Aorta (tissue), 5 donors: ENCODE data around the gene FAM170B. TPM values are rescaled to one million over a fixed set of nuclear protein-coding genes. Genes with fewer than 3 reads are reported as not detected.

Experiments
- ATAC-seq: fragments of 200-7000 bp; cut with Tn5 transposase; one replicate; pipeline ENCODE4 v1.9.1; 2022; ENCODE audit warnings: moderate library complexity; ENCODE audit not compliant: low FRiP score
- DNase-seq, 2 donors: peaks; one replicate each; pipeline ENCODE4 v3.0.0-alpha.2; 2020
- H3K27ac ChIP-seq, 2 donors: one replicate each; pipeline ENCODE4 v1.5.1; 2013; ENCODE audit warnings: low read length in 2 of 2, mild to moderate bottlenecking in 2 of 2, moderate library complexity in 2 of 2, control low read depth in 1 of 2, inconsistent platforms in 1 of 2, low read depth in 1 of 2
- H3K27me3 ChIP-seq, 2 donors: one replicate each; pipeline ENCODE4 v1.6.1; 2013; ENCODE audit warnings: control low read depth in 1 of 2, low read length in 1 of 2, mild to moderate bottlenecking in 1 of 2, moderate library complexity in 1 of 2; ENCODE audit not compliant: insufficient read depth in 2 of 2, control insufficient read depth in 1 of 2
- H3K36me3 ChIP-seq, 2 donors: one replicate each; pipeline ENCODE4 v1.6.1; 2013; ENCODE audit warnings: control low read depth in 1 of 2, low read length in 1 of 2, mild to moderate bottlenecking in 1 of 2; ENCODE audit not compliant: insufficient read depth in 2 of 2, control insufficient read depth in 1 of 2
- H3K4me1 ChIP-seq, 2 donors: one replicate each; pipeline ENCODE4 v1.6.1; 2013; ENCODE audit warnings: low read length in 2 of 2, control low read depth in 1 of 2, mild to moderate bottlenecking in 1 of 2, moderate library complexity in 1 of 2; ENCODE audit not compliant: insufficient read depth in 2 of 2, control insufficient read depth in 1 of 2
- H3K4me3 ChIP-seq, 2 donors: one replicate each; pipeline ENCODE4 v1.5.1; 2013; ENCODE audit warnings: low read length in 2 of 2, control low read depth in 1 of 2, mild to moderate bottlenecking in 1 of 2
- H3K9me3 ChIP-seq: one replicate; pipeline ENCODE4 v1.6.1; 2013; ENCODE audit warnings: mild to moderate bottlenecking, low read length; ENCODE audit not compliant: control insufficient read depth
- WGBS, 2 donors: extraction: QIAGEN DNeasy Blood & Tissue Kit; methylation state at CpG; one replicate each; pipeline ENCODE4 v1.1.7; 2013; 5-methylcytosine and 5-hydroxymethylcytosine counted together
- intact Hi-C, 2 donors: fragments of 100-400 bp; cut with DNase I; formaldehyde crosslinking; loops; one replicate each; pipeline versions ENCODE4 v1.14.2 to v1.15.0; 2022
- polyA plus RNA-seq, 2 donors: library from polyadenylated mRNA; stranded (reverse); fragments of 200-250 nt; gene quantifications; one replicate each; pipeline ENCODE4 v1.2.3, GENCODE V29; 2013
- total RNA-seq, 2 donors: library from RNA; stranded (reverse); fragmentation: NEBNext Ultra II Directional; extraction: Animal tissue kit (Norgen Biotek cat#: 25700); gene quantifications; one replicate each; pipeline ENCODE4 v1.2.1, GENCODE V29; 2021
- donor health status: healthy with polysubstance abuse.
- donor health status: Bipolar disorder and iron deficiency.
- donor health status: DM: no; HTN: no; CAD: no.
- donor health status: DM: no; HTN: no; CAD: no.
- donor health status: DM: yes; HTN: yes; CAD: no.

FAM170B gene
- total and polyA plus RNA-seq, 4 donors: not detected

DNA sequence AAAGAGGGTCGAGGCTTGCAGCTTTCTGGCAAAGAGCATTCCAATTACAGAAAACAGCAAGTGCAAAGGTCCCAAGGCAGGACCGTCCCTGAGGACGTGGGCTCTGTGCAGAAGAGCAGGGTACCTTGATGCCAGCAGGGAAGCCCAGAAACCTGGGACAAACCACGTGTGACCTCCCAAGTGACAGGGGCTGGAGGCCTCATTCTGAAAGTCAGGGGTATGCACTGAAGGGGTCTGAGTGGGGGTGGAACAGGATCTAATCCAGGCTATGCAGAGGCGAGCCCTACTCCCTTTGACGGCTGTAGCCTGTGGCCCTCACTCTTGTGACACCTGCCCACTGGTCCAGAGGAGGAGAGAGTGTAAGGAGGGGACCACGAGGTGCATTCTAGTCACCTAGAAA is 31.4 kb upstream of the FAM170B start:
- 88 to 91% methylated on average over 7 of the region's 7 CpGs for WGBS, 2 donors
- Histone ChIP-seq H3K4me3 (no peak overlapping the region), H3K9me3 (no peaks in the 10 kb centered on the region), H3K27ac (no peak overlapping the region), H3K4me1 (no peaks in the 10 kb centered on the region), H3K36me3 (no peaks in the 10 kb centered on the region), H3K27me3 (no peaks in the 10 kb centered on the region)
- DNase-seq (no peak), ATAC-seq (no peak)
- intact Hi-C loops: loop anchor here (2.0 to 10.0 kb wide), 3 partner anchors 184 to 800 kb away; no protein-coding TSS in a partner anchor

DNA sequence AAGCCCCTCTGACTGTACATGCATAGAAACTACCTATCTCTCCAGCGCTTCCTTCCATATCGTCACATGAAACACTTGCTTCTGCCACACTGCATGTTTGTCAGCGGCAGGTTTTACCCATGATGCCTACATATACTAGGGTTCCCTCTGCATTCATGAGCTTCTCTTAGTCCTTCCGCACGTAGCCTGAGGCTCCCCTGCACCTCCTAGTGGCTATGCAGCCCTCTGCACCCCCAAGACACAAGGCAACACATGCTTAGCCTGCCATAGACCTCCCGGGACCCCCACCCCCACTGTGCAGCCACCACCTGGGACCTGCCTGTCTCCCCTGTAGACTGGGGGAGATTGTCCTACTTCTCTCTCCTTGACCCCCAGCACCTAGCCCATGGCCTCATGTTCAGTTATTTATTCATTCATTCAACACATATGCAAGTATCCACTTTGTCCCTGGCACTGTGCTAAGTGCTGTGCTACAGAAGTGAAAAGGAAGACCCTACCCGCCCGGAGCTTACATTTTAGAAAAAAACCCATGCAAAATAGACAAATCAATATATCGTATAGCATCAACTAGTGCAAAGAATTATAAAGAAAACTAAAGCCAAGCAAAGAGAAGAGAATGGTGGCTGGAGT is 30.9 kb upstream of the FAM170B start:
- Histone ChIP-seq H3K27ac (no peak overlapping the region), H3K9me3 (no peaks in the 10 kb centered on the region), H3K4me3 (no peak overlapping the region), H3K36me3 (no peaks in the 10 kb centered on the region), H3K4me1 (no peaks in the 10 kb centered on the region), H3K27me3 (no peaks in the 10 kb centered on the region)
- intact Hi-C loops: loop anchor here (2.0 to 10.0 kb wide), 4 partner anchors 184 to 800 kb away; no protein-coding TSS in a partner anchor
- 48 to 55% methylated on average over 9 of the region's 9 CpGs for WGBS, 2 donors
- ATAC-seq: no peak
- DNase-seq: no peak

GRCh38 chr10:49163741-49164140 is 29.9 kb upstream of the FAM170B start:
- H3K4me1 ChIP-seq: no peaks in the 10 kb centered on the region
- no peak overlapping the region for H3K4me3 ChIP-seq
- WGBS, 2 donors: 97 to 100% methylated on average over 4 of the region's 4 CpGs
- ATAC-seq (no peak), DNase-seq (no peak)
- H3K36me3 ChIP-seq: no peaks in the 10 kb centered on the region
- H3K27me3 ChIP-seq: no peaks in the 10 kb centered on the region
- no peak overlapping the region for H3K27ac ChIP-seq
- no peaks in the 10 kb centered on the region for H3K9me3 ChIP-seq
- intact Hi-C loops: loop anchor here (2.0 to 10.0 kb wide), 4 partner anchors 183 to 799 kb away; no protein-coding TSS in a partner anchor

DNA sequence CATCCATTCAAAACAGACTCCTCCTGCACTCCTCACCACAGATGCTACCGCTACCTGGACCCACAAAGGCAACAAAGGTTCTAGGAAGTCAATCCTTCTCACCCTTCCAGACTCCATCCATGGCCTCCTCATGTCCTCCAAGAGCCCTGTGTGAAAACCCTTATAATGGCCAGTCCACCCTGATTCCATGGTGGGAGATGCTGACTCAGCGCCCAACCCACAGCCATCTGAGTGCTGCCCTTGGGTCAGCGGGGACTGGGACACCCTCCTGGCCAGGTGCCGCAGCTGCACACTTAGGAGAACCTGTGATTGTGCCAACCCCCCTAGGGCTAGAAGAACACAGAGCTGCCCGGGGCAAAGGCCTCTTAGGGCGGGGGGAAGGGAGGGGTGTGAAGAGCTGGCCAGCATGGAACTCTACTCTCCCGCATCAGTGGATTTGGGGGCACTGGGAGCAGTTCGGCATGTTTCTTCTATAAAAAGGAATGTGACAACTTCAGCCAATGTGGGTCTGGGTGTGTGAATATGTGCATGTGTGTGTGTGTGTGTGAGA is 29.0 kb upstream of the FAM170B start:
- Histone ChIP-seq H3K27ac (no peak overlapping the region), H3K4me3 (no peak overlapping the region), H3K9me3 (no peaks in the 10 kb centered on the region), H3K4me1 (no peaks in the 10 kb centered on the region), H3K36me3 (no peaks in the 10 kb centered on the region), H3K27me3 (no peaks in the 10 kb centered on the region)
- DNase-seq: no peak
- WGBS, 2 donors: 82 to 90% methylated on average over 8 of the region's 8 CpGs
- intact Hi-C loops: loop anchor here (5.0 to 10.0 kb wide), 3 partner anchors 506 to 798 kb away; no protein-coding TSS in a partner anchor
- ATAC-seq: no peak

DNA sequence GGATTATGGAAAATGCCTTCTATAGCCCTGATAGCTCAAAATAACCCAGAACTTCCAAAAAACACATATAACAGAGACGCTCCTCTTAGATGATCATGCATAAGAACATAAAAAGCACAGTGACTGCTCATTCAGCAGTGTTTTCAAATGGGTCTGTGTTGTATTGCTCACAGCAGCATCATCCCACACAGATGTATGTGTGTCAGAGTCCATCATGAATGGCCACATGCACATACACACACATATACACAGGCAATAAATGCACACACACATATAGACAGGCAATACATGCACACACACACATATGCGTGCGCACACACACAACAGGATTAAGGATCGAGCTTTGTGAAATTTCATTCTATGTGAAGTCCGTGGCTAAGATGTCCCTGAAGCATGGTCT is 28.2 kb upstream of the FAM170B start:
- WGBS, 2 donors: 76 to 78% methylated on average over 5 of the region's 5 CpGs
- Histone ChIP-seq H3K4me3 (no peak overlapping the region), H3K4me1 (no peaks in the 10 kb centered on the region), H3K27me3 (no peaks in the 10 kb centered on the region), H3K36me3 (no peaks in the 10 kb centered on the region), H3K9me3 (no peaks in the 10 kb centered on the region), H3K27ac (no peak overlapping the region)
- intact Hi-C loops: loop anchor here (5.0 to 10.0 kb wide), 3 partner anchors 505 to 797 kb away; no protein-coding TSS in a partner anchor
- no peak for DNase-seq
- ATAC-seq: no peak

- Histone ChIP-seq H3K27ac (no peak overlapping the region), H3K4me1 (no peaks in the 10 kb centered on the region), H3K9me3 (no peaks in the 10 kb centered on the region), H3K36me3 (no peaks in the 10 kb centered on the region), H3K4me3 (no peak overlapping the region), H3K27me3 (no peaks in the 10 kb centered on the region)
- intact Hi-C loops: loop anchor here (2.0 to 10.0 kb wide), 4 partner anchors 503 to 797 kb away; no protein-coding TSS in a partner anchor
- DNase-seq (no peak), ATAC-seq (peak; percentile 71)
- 37 to 41% methylated on average over 8 of the region's 8 CpGs for WGBS, 2 donors
Measured at GRCh38 chr10:49161411-49161997, 27.7 kb upstream of the FAM170B start.

GRCh38 chr10:49160814-49161213 is 27.0 kb upstream of the FAM170B start:
- H3K27me3 ChIP-seq: no peaks in the 10 kb centered on the region
- H3K27ac ChIP-seq: no peak overlapping the region
- ATAC-seq (no peak), DNase-seq (no peak)
- WGBS, 2 donors: 96 to 98% methylated on average over 5 of the region's 5 CpGs
- intact Hi-C loops: loop anchor here (1.0 to 10.0 kb wide), 5 partner anchors 180 to 796 kb away; no protein-coding TSS in a partner anchor
- no peaks in the 10 kb centered on the region for H3K36me3 ChIP-seq
- H3K9me3 ChIP-seq: no peaks in the 10 kb centered on the region
- H3K4me1 ChIP-seq: no peaks in the 10 kb centered on the region
- H3K4me3 ChIP-seq: no peak overlapping the region

DNA sequence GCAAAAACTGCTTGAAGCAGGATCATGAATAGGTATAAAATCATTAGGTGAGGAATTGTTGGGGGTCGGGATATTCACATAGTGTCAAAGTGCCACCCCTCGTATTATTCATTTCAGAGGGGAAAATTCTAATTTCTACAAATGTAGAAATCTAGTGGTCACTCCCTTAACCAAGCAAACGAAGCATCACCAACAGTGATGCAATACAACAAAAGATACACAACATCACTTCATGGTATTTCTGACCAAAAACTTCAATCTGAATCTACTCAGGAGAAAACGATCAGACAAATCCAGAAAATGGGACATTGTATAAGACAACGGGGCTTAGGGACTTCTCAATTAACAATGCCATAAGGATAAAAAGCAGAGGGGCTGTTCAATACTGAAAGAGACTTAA is 26.3 kb upstream of the FAM170B start:
- Histone ChIP-seq H3K4me1 (no peaks in the 10 kb centered on the region), H3K4me3 (no peak overlapping the region), H3K36me3 (no peaks in the 10 kb centered on the region), H3K27me3 (no peaks in the 10 kb centered on the region), H3K9me3 (no peaks in the 10 kb centered on the region), H3K27ac (no peak overlapping the region)
- intact Hi-C loops: loop anchor here (1.0 to 10.0 kb wide), 5 partner anchors 179 to 795 kb away; no protein-coding TSS in a partner anchor
- no peak for ATAC-seq
- DNase-seq: no peak
- 90 to 93% methylated on average over 5 of the region's 5 CpGs for WGBS, 2 donors
